ENCODE data around the gene SHOX. TPM values are rescaled to one million over a fixed set of nuclear protein-coding genes. Genes with fewer than 3 reads are reported as not detected.

Gene SHOX
- total RNA-seq, 1 donor from 2014 or later: not detected

DNA sequence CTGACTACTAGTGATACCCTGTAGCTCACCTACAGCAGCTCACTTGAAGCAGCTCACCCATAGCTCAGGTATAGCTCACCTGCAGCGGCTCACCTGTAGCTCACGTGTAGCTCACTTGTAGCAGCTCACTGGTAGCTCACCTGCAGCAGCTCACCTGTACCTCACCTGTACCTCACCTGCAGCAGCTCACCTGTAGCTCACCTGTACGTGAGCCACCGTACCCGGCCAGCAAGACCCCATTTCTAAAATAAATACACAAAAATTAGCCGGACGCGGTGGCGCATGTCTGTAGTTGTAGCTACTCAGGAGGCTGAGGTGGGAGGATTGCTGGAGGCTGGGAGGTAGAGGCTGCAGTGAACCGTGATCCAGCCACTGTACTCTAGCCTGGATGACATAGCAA lies 30.6 kb downstream of the SHOX start:
- Mint-ChIP-seq H3K9me3 (no peaks in the 10 kb centered on the region), H3K27ac (no peak overlapping the region), H3K27me3 (peaks cover 8% of the 10 kb centered on the region), H3K36me3 (no peaks in the 10 kb centered on the region), H3K4me3 (no peak overlapping the region), H3K4me1 (ENCODE audit: unreplicated experiment) (no peaks in the 10 kb centered on the region)
- no peak for DNase-seq (ENCODE audit: extremely low spot score, unreplicated experiment)
- TF ChIP-seq, protein P1, sequence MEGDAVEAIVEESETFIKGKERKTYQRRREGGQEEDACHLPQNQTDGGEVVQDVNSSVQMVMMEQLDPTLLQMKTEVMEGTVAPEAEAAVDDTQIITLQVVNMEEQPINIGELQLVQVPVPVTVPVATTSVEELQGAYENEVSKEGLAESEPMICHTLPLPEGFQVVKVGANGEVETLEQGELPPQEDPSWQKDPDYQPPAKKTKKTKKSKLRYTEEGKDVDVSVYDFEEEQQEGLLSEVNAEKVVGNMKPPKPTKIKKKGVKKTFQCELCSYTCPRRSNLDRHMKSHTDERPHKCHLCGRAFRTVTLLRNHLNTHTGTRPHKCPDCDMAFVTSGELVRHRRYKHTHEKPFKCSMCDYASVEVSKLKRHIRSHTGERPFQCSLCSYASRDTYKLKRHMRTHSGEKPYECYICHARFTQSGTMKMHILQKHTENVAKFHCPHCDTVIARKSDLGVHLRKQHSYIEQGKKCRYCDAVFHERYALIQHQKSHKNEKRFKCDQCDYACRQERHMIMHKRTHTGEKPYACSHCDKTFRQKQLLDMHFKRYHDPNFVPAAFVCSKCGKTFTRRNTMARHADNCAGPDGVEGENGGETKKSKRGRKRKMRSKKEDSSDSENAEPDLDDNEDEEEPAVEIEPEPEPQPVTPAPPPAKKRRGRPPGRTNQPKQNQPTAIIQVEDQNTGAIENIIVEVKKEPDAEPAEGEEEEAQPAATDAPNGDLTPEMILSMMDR (conservative IDR thresholded peaks at IDR 0.05): no peak

DNA sequence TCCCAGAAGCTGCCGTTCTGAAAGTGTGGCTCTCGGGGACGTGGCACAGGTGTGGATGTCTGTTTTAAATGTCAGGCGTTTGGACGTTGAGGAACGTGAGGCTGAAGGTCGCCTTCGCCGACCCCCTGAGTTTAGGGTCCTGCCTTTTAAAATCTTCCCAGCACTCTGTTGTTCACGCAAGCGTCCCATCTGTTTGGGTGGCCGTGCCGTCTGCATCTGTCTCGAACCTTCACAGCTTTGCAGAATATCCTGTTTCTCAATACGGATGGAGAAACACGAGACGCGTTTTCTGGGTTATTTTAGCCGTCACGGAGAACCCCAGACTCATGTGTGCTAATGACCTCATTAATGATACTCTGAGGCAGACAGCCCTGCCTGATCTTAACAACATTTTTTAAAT lies 31.5 kb downstream of the SHOX start:
- Mint-ChIP-seq H3K9me3 (no peaks in the 10 kb centered on the region), H3K27ac (no peak overlapping the region), H3K27me3 (peaks cover 9% of the 10 kb centered on the region), H3K4me3 (no peak overlapping the region), H3K36me3 (no peaks in the 10 kb centered on the region), H3K4me1 (ENCODE audit: unreplicated experiment) (no peaks in the 10 kb centered on the region)
- TF ChIP-seq, protein P1 (conservative IDR thresholded peaks at IDR 0.05): no peak
- DNase-seq (ENCODE audit: extremely low spot score, unreplicated experiment): no peak

DNA sequence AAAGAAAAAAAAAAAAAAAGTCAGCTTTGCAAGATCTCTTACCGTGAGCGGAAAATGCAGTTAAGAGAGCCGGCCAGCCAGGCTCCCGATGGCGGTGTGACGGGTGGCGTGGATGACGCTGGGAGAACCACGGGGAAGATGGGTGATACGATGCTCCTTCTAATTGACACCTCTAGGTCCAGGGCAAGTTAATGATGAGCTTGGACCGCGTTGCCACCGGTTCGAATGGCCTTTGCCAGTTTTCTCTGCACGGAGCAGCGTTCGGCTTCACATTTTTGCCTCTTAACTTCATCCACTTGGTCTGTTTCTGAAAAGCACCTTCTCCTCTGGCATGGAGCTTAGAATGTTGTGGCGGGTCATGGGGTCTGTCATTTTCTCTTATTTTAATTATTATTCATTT lies 33.2 kb downstream of the SHOX start:
- TF ChIP-seq, protein P1 (conservative IDR thresholded peaks at IDR 0.05): no peak
- H3K27me3 Mint-ChIP-seq: peaks cover 5% of the 10 kb centered on the region
- DNase-seq (ENCODE audit: extremely low spot score, unreplicated experiment): no peak
- H3K4me1 Mint-ChIP-seq (ENCODE audit: unreplicated experiment): no peaks in the 10 kb centered on the region
- no peak overlapping the region for H3K27ac Mint-ChIP-seq
- H3K9me3 Mint-ChIP-seq: no peaks in the 10 kb centered on the region
- no peaks in the 10 kb centered on the region for H3K36me3 Mint-ChIP-seq
- no peak overlapping the region for H3K4me3 Mint-ChIP-seq

DNA sequence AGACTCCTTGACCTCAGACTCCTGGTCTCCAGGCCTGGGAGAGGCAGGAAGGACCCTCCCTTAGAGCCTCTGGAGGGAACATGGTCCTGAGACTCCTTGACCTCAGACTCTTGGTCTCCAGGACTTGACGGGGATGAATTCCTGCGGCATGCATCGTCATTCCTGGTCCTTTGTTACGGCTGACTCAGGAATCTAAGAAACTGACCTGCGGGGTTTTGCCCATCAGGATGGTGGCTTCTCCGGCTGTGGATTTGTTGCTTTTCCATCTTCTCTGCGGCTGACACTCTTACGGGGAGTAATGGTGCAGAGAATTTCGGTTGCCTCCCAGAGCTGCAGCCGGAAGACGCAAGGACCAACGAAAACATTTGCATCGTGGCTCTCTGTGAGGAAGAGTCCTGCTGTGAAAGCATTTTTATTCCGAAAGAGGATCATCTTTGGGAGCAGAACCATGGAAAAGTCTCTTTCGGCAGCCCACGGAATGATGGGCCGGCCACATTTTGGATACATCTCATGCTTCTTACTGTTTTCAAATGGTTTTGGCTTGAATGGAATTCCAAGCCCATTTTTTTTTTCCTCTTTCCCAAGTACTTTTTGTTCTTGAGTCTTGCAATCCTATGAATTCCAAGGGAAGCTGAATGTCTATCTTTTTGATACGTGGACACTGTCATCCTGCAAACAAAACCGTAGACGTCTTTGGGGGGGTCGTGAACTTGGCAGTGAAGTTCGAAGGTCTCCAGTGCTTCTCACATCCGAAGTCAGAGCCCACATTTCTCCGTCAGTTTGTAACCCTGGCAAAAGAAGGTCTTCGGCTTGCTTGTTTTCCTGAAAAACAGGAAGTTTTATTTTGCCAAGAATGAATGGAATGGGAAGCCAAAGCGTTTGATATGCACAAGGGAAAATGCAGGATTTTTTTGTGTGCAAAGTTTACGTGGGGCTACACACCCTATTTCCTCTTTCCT lies 36.5 kb downstream of the SHOX start:
- TF ChIP-seq, protein P1 (conservative IDR thresholded peaks at IDR 0.05): no peak
- Mint-ChIP-seq H3K27me3 (peaks cover 6% of the 10 kb centered on the region), H3K4me3 (no peak overlapping the region), H3K36me3 (no peaks in the 10 kb centered on the region), H3K27ac (no peak overlapping the region), H3K9me3 (no peaks in the 10 kb centered on the region), H3K4me1 (ENCODE audit: unreplicated experiment) (peaks cover 5% of the 10 kb centered on the region)
- no peak for DNase-seq (ENCODE audit: extremely low spot score, unreplicated experiment)

DNA sequence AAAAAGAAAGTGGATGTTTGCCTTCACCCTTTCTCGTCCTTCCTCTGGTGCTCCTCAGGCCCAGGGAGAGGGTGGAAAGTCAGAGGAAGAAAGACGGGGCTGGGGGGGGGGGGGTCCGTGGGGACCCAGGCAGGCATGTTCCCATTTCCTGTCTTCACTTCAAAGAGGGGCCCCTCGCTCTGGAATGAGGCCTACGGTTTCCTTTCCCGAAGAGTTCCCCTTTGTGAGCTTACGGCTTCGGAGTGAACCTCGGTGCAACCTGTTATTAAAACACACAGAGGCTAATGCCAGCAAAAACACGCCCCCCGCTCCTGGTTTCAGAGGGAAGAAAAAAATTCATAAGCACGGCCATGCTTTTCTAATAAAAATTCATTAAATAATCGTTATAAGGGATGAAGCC lies 40.1 kb downstream of the SHOX start:
- Mint-ChIP-seq H3K27ac (no peak overlapping the region), H3K9me3 (no peaks in the 10 kb centered on the region), H3K36me3 (no peaks in the 10 kb centered on the region), H3K4me3 (no peak overlapping the region), H3K27me3 (peaks cover 15% of the 10 kb centered on the region), H3K4me1 (ENCODE audit: unreplicated experiment) (peaks cover 7% of the 10 kb centered on the region)
- TF ChIP-seq, protein P1 (conservative IDR thresholded peaks at IDR 0.05): no peak
- DNase-seq (ENCODE audit: extremely low spot score, unreplicated experiment): no peak
